AG09319 (cell line): Measurements from ENCODE around the gene GADD45GIP1.

Experiments used
- DNase-seq: peaks from one replicate; pipeline ENCODE4 v3.0.0-alpha.2; 2010; ENCODE audit warnings: low read depth; ENCODE audit errors: extremely low read depth
- CTCF ChIP-seq: IDR thresholded peaks from 2 replicates; pipeline ENCODE4 v1.5.1; 2011; ENCODE audit warnings: low read depth, mild to moderate bottlenecking, inconsistent platforms, low read length, moderate library complexity

The GADD45GIP1 gene

GRCh38 chr19:12994701-12995595 is 37.9 kb upstream of the GADD45GIP1 start, which contains the start of gene NFIX:
Gene NFIX, plus strand, starts transcription at chr19:12995475. Its CDS starts 363 bp downstream, at chr19:12995838.
- no peak for DNase-seq
- TF ChIP-seq CTCF = no peak

- TF ChIP-seq CTCF = no peak
- no peak for DNase-seq
These were observed 36.5 kb upstream of the GADD45GIP1 start for GRCh38 chr19:12993562-12993961.

- DNase-seq = no peak
- no peak for TF ChIP-seq CTCF
These were observed 35.7 kb upstream of the GADD45GIP1 start for GRCh38 chr19:12992729-12993128.

GRCh38 chr19:12991296-12991695 is 34.3 kb upstream of the GADD45GIP1 start:
- no peak for DNase-seq
- TF ChIP-seq CTCF = no peak

- no peak for DNase-seq
- TF ChIP-seq CTCF = no peak
These were observed 33.8 kb upstream of the GADD45GIP1 start for GRCh38 chr19:12990853-12991252.

GRCh38 chr19:12990431-12990830 is 33.4 kb upstream of the GADD45GIP1 start:
- DNase-seq = no peak
- TF ChIP-seq CTCF = no peak

- TF ChIP-seq CTCF = no peak
- DNase-seq = no peak
These were observed 30.8 kb upstream of the GADD45GIP1 start for GRCh38 chr19:12987781-12988180.
